Keratinocyte (primary cell): ENCODE data around the gene RNF152. TPM values are rescaled to one million over a fixed set of nuclear protein-coding genes. Genes with fewer than 3 reads are reported as not detected.

Source experiments
- DNase-seq: peaks from one replicate; pipeline ENCODE4 v3.0.0-alpha.2; 2011; ENCODE audit warnings: low read depth, missing footprints, low spot score
- FAIRE-seq: peaks from 2 replicates; lab custom pipeline; 2011; peaks lifted over from hg19 to GRCh38; lab: Jason Lieb, UNC
- H2AFZ ChIP-seq: 2 replicates; pipeline ENCODE4 v1.6.0; 2012; ENCODE audit warnings: low read length, control low read depth, inconsistent platforms; ENCODE audit not compliant: control insufficient read depth
- H3K27ac ChIP-seq: 2 replicates; pipeline ENCODE4 v1.5.1; 2011; ENCODE audit warnings: low read length; ENCODE audit not compliant: control insufficient read depth, insufficient read depth
- H3K27me3 ChIP-seq: 3 replicates; pipeline ENCODE4 v1.6.0; 2011; ENCODE audit warnings: low read length; ENCODE audit not compliant: control insufficient read depth, insufficient read depth; ENCODE audit errors: extremely low read depth
- H3K36me3 ChIP-seq, 2 experiments: 2 replicates in 1 of 2; 3 replicates in 1 of 2; pipeline ENCODE4 v1.5.1; 2011; ENCODE audit warnings: low read length in 2 of 2, mild to moderate bottlenecking in 1 of 2; ENCODE audit not compliant: control insufficient read depth in 2 of 2, insufficient read depth in 2 of 2; ENCODE audit errors: extremely low read depth in 1 of 2
- H3K4me1 ChIP-seq: 3 replicates; pipeline ENCODE4 v1.5.1; 2011; ENCODE audit warnings: low read length; ENCODE audit not compliant: control insufficient read depth, insufficient read depth; ENCODE audit errors: extremely low read depth
- H3K4me2 ChIP-seq: 3 replicates; pipeline ENCODE4 v1.6.0; 2011; ENCODE audit warnings: low read depth, low read length; ENCODE audit not compliant: control insufficient read depth, insufficient read depth; ENCODE audit errors: extremely low read depth
- H3K4me3 ChIP-seq, 3 experiments: fragments of 200-600 bp in 1 of 3; sonication (generic) in 1 of 3; 2 replicates in 2 of 3; 3 replicates in 1 of 3; pipeline ENCODE4 v1.5.1; 2011 to 2016; ENCODE audit warnings: low read length in 3 of 3, mild to moderate bottlenecking in 3 of 3, control low read depth in 2 of 3, inconsistent platforms in 1 of 3, low read depth in 1 of 3, mixed read lengths in 1 of 3, mixed run types in 1 of 3, moderate library complexity in 1 of 3; ENCODE audit not compliant: control insufficient read depth in 2 of 3, insufficient read depth in 2 of 3; ENCODE audit errors: extremely low read depth in 1 of 3
- H3K79me2 ChIP-seq: 2 replicates; pipeline ENCODE4 v1.6.0; 2012; ENCODE audit warnings: low read length; ENCODE audit not compliant: control insufficient read depth, insufficient read depth
- H3K9ac ChIP-seq: 3 replicates; pipeline ENCODE4 v1.6.0; 2011; ENCODE audit warnings: low read length; ENCODE audit not compliant: control insufficient read depth, insufficient read depth; ENCODE audit errors: extremely low read depth
- H3K9me1 ChIP-seq: 3 replicates; pipeline ENCODE4 v1.6.0; 2011; ENCODE audit warnings: low read length; ENCODE audit not compliant: control insufficient read depth, insufficient read depth; ENCODE audit errors: extremely low read depth
- H3K9me3 ChIP-seq: 2 replicates; pipeline ENCODE4 v1.5.1; 2012; ENCODE audit warnings: low read depth, low read length; ENCODE audit not compliant: control insufficient read depth
- H4K20me1 ChIP-seq: 3 replicates; pipeline ENCODE4 v1.6.0; 2011; ENCODE audit warnings: low read length; ENCODE audit not compliant: control insufficient read depth, insufficient read depth; ENCODE audit errors: extremely low read depth
- EZH2 ChIP-seq: IDR thresholded peaks from one replicate; pipeline ENCODE4 v1.6.1; 2012; ENCODE audit warnings: inconsistent platforms, mild to moderate bottlenecking, low read length, moderate library complexity
- dilution Hi-C: fragments of 300-500 bp; cut with MboI; formaldehyde crosslinking; loops from one replicate; pipeline ENCODE4 v1.7.0; 2020; ENCODE audit warnings: low sequenced_read_pairs; ENCODE audit not compliant: extremely low pct_ligation_motif_present
- polyA plus RNA-seq, 5 experiments: library from polyadenylated mRNA; depleted of rRNA in 3 of 5; stranded (reverse) in 3 of 5; stranded (forward) in 1 of 5; unstranded in 1 of 5; fragments of >200 nt; gene quantifications; 1 replicate in 1 of 5; 2 replicates in 3 of 5; 3 replicates in 1 of 5; pipeline versions ENCODE4 v1.2.1 to v1.2.3, GENCODE V29; 2011 to 2012; ENCODE audit warnings: missing spikeins in 2 of 5, low read depth in 1 of 5, low replicate concordance in 1 of 5
- TF ChIP-seq, protein P1 (sequence below), 3 experiments: IDR thresholded peaks in 1 of 3; conservative IDR thresholded peaks in 1 of 3; optimal IDR thresholded peaks in 1 of 3; 2 replicates in 2 of 3; 3 replicates in 1 of 3; pipeline versions ENCODE3 to v1.5.1; 2011; ENCODE audit warnings: low read length in 3 of 3, mild to moderate bottlenecking in 3 of 3, moderate library complexity in 2 of 3, control low read depth in 1 of 3, inconsistent platforms in 1 of 3; ENCODE audit not compliant: insufficient read depth in 2 of 3; ENCODE audit errors: extremely low read depth in 1 of 3

RNF152 gene
- polyA plus RNA-seq, 1 donor (not counting 4 experiments of a cell fraction or from before 2014, with no cell fraction given): 10.1 TPM

GRCh38 chr18:61817086-61817485 is 75.7 kb downstream of the RNF152 start:
- H3K4me1 ChIP-seq: peaks cover 5% of the 10 kb centered on the region
- H3K9ac ChIP-seq: no peak overlapping the region
- H3K4me3 ChIP-seq: no peak overlapping the region
- H3K9me3 ChIP-seq: no peaks in the 10 kb centered on the region
- H3K79me2 ChIP-seq: no peaks in the 10 kb centered on the region
- dilution Hi-C loops: no loop called here
- H2AFZ ChIP-seq: no peak overlapping the region
- FAIRE-seq (no peak), DNase-seq (no peak)
- TF ChIP-seq, protein P1, sequence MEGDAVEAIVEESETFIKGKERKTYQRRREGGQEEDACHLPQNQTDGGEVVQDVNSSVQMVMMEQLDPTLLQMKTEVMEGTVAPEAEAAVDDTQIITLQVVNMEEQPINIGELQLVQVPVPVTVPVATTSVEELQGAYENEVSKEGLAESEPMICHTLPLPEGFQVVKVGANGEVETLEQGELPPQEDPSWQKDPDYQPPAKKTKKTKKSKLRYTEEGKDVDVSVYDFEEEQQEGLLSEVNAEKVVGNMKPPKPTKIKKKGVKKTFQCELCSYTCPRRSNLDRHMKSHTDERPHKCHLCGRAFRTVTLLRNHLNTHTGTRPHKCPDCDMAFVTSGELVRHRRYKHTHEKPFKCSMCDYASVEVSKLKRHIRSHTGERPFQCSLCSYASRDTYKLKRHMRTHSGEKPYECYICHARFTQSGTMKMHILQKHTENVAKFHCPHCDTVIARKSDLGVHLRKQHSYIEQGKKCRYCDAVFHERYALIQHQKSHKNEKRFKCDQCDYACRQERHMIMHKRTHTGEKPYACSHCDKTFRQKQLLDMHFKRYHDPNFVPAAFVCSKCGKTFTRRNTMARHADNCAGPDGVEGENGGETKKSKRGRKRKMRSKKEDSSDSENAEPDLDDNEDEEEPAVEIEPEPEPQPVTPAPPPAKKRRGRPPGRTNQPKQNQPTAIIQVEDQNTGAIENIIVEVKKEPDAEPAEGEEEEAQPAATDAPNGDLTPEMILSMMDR (optimal IDR thresholded peaks at IDR 0.05 in 1 of 3, IDR thresholded peaks at IDR 0.05 in 1 of 3, conservative IDR thresholded peaks at IDR 0.05 in 1 of 3; ENCODE audit: extremely low read depth in 1 of 3, insufficient read depth in 2 of 3, low read length in 3 of 3): no peak
- TF ChIP-seq EZH2: no peak
- H3K36me3 ChIP-seq: peaks cover 0 to 7% of the 10 kb centered on the region in 2 experiments
- H3K27ac ChIP-seq: no peak overlapping the region
- H4K20me1 ChIP-seq: no peaks in the 10 kb centered on the region
- H3K27me3 ChIP-seq: no peaks in the 10 kb centered on the region
- no peak overlapping the region for H3K4me2 ChIP-seq
- H3K9me1 ChIP-seq: no peaks in the 10 kb centered on the region

DNA sequence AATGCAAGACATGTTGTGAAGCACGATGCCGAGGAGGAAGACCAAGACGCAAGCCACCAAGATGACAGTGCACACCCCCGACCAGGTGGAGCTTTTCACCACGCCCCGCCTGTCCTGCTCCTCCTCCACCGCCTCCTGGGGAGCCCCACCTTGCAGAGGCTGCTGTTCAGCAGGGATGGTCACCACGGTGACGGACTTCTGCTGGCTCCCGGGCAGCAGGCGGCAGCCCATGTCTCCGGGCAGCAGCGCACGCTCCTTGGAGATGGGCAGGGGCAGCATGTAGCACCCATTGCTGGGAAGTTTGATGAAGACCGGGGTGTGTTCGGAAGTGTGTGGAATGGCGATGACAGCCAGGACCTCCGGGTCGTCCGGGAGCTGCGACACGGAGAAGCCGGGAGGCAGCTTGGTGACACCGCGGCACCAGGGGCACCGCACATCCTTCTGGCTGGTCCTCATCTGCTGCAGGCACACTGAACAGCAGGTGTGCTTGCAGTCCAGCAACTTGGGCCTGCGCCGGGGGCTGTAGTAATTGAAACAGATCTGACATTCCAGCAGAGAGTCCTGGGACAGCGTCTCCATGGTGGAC is 76.8 kb downstream of the RNF152 start:
- H3K36me3 ChIP-seq: peaks cover 0 to 7% of the 10 kb centered on the region in 2 experiments
- H2AFZ ChIP-seq: no peak overlapping the region
- no peak overlapping the region for H3K4me3 ChIP-seq
- no peak for DNase-seq
- FAIRE-seq: no peak
- no peak overlapping the region for H3K4me2 ChIP-seq
- H3K9me1 ChIP-seq: no peaks in the 10 kb centered on the region
- H3K9ac ChIP-seq: no peak overlapping the region
- H3K79me2 ChIP-seq: no peaks in the 10 kb centered on the region
- H3K4me1 ChIP-seq: peaks cover 5% of the 10 kb centered on the region
- no peaks in the 10 kb centered on the region for H3K9me3 ChIP-seq
- H4K20me1 ChIP-seq: no peaks in the 10 kb centered on the region
- H3K27me3 ChIP-seq: no peaks in the 10 kb centered on the region
- no peak for TF ChIP-seq EZH2
- TF ChIP-seq, protein P1 (optimal IDR thresholded peaks at IDR 0.05 in 1 of 3, IDR thresholded peaks at IDR 0.05 in 1 of 3, conservative IDR thresholded peaks at IDR 0.05 in 1 of 3; ENCODE audit: extremely low read depth in 1 of 3, insufficient read depth in 2 of 3, low read length in 3 of 3): no peak
- dilution Hi-C loops: no loop called here
- no peak overlapping the region for H3K27ac ChIP-seq
